Fibroblast of skin of abdomen (primary cell): ENCODE measurements around the gene PLCH1.

ENCODE experiments used
- DNase-seq: peaks from one replicate; pipeline ENCODE4 v3.0.0-alpha.2; 2013

Gene PLCH1

GRCh38 chr3:155331078-155331477 is 413.8 kb downstream of the PLCH1 start:
- DNase-seq = no peak

- no peak for DNase-seq
Measured at GRCh38 chr3:155330370-155330769, 414.5 kb downstream of the PLCH1 start.

GRCh38 chr3:155329513-155330048 is 415.3 kb downstream of the PLCH1 start:
- DNase-seq = no peak

DNA sequence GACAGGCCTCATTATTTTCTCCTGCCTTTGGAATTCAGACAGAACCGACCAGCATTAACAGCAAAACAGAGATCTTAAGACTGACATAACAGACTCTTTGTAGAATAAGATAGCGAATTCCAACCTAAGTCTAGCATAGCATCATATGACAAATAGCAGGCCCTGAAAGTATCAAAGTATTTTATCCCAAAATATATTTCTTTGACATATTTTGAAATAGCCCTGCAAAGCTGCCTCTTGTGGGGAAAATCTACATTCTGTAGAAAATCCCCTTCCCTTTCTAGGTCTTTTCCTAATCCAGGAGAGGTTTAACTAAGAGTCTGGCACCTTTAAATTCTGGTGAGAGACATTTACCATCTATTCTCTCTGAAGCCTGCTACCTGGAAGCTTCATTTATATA is 417.0 kb downstream of the PLCH1 start:
- DNase-seq = no peak

GRCh38 chr3:155327430-155327829 is 417.4 kb downstream of the PLCH1 start:
- no peak for DNase-seq

GRCh38 chr3:155326901-155327300 is 418.0 kb downstream of the PLCH1 start:
- no peak for DNase-seq

- DNase-seq = no peak
Measured at GRCh38 chr3:155326244-155326643, 418.6 kb downstream of the PLCH1 start.
